Sigmoid colon (tissue), 4 donors: ENCODE results near the gene HOMER3.

Experiments used
- EP300 ChIP-seq, 4 donors: sonication (generic); formaldehyde crosslinking; IDR thresholded peaks; one replicate each; pipeline ENCODE4 v1.6.1; 2017; ENCODE audit warnings: antibody characterized with exemption in 4 of 4
- POLR2A ChIP-seq, 2 donors: fragments of 450-650 bp; IDR thresholded peaks; one replicate each; pipeline ENCODE4 v1.6.1; 2016; ENCODE audit warnings: antibody characterized with exemption in 2 of 2, mild to moderate bottlenecking in 2 of 2, moderate library complexity in 2 of 2

GRCh38 chr19:18975869-18976268, 34.9 kb upstream of the HOMER3 start:
- no peak for TF ChIP-seq POLR2A (IDR thresholded peaks at IDR 0.05)
- TF ChIP-seq EP300 (IDR thresholded peaks at IDR 0.05): no peak
